GM23338 (cell line): ENCODE results near the gene DCTN5.

Source experiments
- CTCF ChIP-seq, 2 experiments: fragments of 200-600 bp in 1 of 2; sonication (generic) in 1 of 2; conservative IDR thresholded peaks; 2 replicates each; pipeline versions ENCODE4 v1.5.1 to v1.6.1; 2016 to 2017; ENCODE audit warnings: antibody characterized with exemption in 2 of 2, low read depth in 2 of 2, mild to moderate bottlenecking in 2 of 2, moderate library complexity in 1 of 2
- JUNB ChIP-seq: IDR thresholded peaks from one replicate; pipeline ENCODE4 v1.6.1; 2016; ENCODE audit warnings: antibody characterized with exemption; ENCODE audit not compliant: unreplicated experiment

- no peak for TF ChIP-seq CTCF (conservative IDR thresholded peaks at IDR 0.05; ENCODE audit: low read depth in 2 of 2)
- no peak for TF ChIP-seq JUNB
These were observed 26.0 kb downstream of the DCTN5 start for GRCh38 chr16:23667355-23667659.
